ENCODE results near the gene KBTBD3.

- no peak for TF ChIP-seq CTCF (conservative IDR thresholded peaks at IDR 0.05 in 1 of 2, IDR thresholded peaks at IDR 0.05 in 1 of 2; ENCODE audit: low read depth in 1 of 2, low read length in 2 of 2)
- TF ChIP-seq EZH2 (IDR thresholded peaks at IDR 0.05; ENCODE audit: low read length, missing control alignments) = no peak
These were observed 24.7 kb upstream of the KBTBD3 start for GRCh38 chr11:106101819-106102218.
